Renal pelvis (tissue), 3 donors: ENCODE data around the gene PRKAR2B. TPM values are rescaled to one million over a fixed set of nuclear protein-coding genes. Genes with fewer than 3 reads are reported as not detected.

ENCODE experiments used
- polyA plus RNA-seq, 3 donors: library from polyadenylated mRNA; unstranded; fragments of 120-200 nt; gene quantifications; one replicate each; pipeline ENCODE4 v1.2.1, GENCODE V29; 2013; ENCODE audit not compliant: insufficient read length in 3 of 3

The PRKAR2B gene
- polyA plus RNA-seq, 3 donors: 33.3 to 38.0 (median 37.4) TPM

Other genes with a start within 250 kb of the PRKAR2B start
- gene PIK3CG, start 179.4 kb upstream of the PRKAR2B start, polyA plus RNA-seq: 1 to 10 TPM; 2.2 to 2.7 (median 2.6) TPM
- 100 to 1,000 TPM; 105 to 133 (median 110) TPM for gene HBP1, start 124.3 kb downstream of the PRKAR2B start, polyA plus RNA-seq